Measurements from ENCODE around the gene GUCY2D. TPM values are rescaled to one million over a fixed set of nuclear protein-coding genes. Genes with fewer than 3 reads are reported as not detected.

GUCY2D gene
- total RNA-seq, 1 donor from 2014 or later: not detected

GRCh38 chr17:8044819-8045810 is 42.7 kb downstream of the GUCY2D start:
- no peak for TF ChIP-seq CTCF (IDR thresholded peaks at IDR 0.05)
- Mint-ChIP-seq H3K9me3 (ENCODE audit: unreplicated experiment) (no peaks in the 10 kb centered on the region), H3K27ac (ENCODE audit: unreplicated experiment) (no peak overlapping the region), H3K4me1 (ENCODE audit: unreplicated experiment) (no peaks in the 10 kb centered on the region), H3K4me3 (ENCODE audit: unreplicated experiment) (no peak overlapping the region), H3K27me3 (ENCODE audit: unreplicated experiment) (peaks cover 21% of the 10 kb centered on the region), H3K36me3 (ENCODE audit: unreplicated experiment) (no peaks in the 10 kb centered on the region)
- no peak for DNase-seq (ENCODE audit: extremely low spot score, unreplicated experiment)

- no peaks in the 10 kb centered on the region for H3K4me1 Mint-ChIP-seq (ENCODE audit: unreplicated experiment)
Observed at GRCh38 chr17:8046306-8046928, 44.0 kb downstream of the GUCY2D start.

GRCh38 chr17:8046929-8047768 is 44.7 kb downstream of the GUCY2D start:
- Mint-ChIP-seq H3K27ac (ENCODE audit: unreplicated experiment) (no peak overlapping the region), H3K27me3 (ENCODE audit: unreplicated experiment) (peaks cover 34% of the 10 kb centered on the region), H3K4me1 (ENCODE audit: unreplicated experiment) (no peaks in the 10 kb centered on the region), H3K36me3 (ENCODE audit: unreplicated experiment) (no peaks in the 10 kb centered on the region), H3K9me3 (ENCODE audit: unreplicated experiment) (no peaks in the 10 kb centered on the region), H3K4me3 (ENCODE audit: unreplicated experiment) (no peak overlapping the region)
- TF ChIP-seq CTCF (IDR thresholded peaks at IDR 0.05): no peak
- no peak for DNase-seq (ENCODE audit: extremely low spot score, unreplicated experiment)

More at GRCh38 chr17:8046306-8046928, 44.0 kb downstream of the GUCY2D start:
- Mint-ChIP-seq H3K9me3 (ENCODE audit: unreplicated experiment) (no peaks in the 10 kb centered on the region), H3K27me3 (ENCODE audit: unreplicated experiment) (peaks cover 27% of the 10 kb centered on the region), H3K27ac (ENCODE audit: unreplicated experiment) (no peak overlapping the region), H3K36me3 (ENCODE audit: unreplicated experiment) (no peaks in the 10 kb centered on the region), H3K4me3 (ENCODE audit: unreplicated experiment) (no peak overlapping the region)
- no peak for DNase-seq (ENCODE audit: extremely low spot score, unreplicated experiment)
- no peak for TF ChIP-seq CTCF (IDR thresholded peaks at IDR 0.05)

- Mint-ChIP-seq H3K4me1 (ENCODE audit: unreplicated experiment) (no peaks in the 10 kb centered on the region), H3K27me3 (ENCODE audit: unreplicated experiment) (peaks cover 34% of the 10 kb centered on the region), H3K27ac (ENCODE audit: unreplicated experiment) (no peak overlapping the region), H3K4me3 (ENCODE audit: unreplicated experiment) (no peak overlapping the region), H3K9me3 (ENCODE audit: unreplicated experiment) (no peaks in the 10 kb centered on the region), H3K36me3 (ENCODE audit: unreplicated experiment) (no peaks in the 10 kb centered on the region)
- no peak for DNase-seq (ENCODE audit: extremely low spot score, unreplicated experiment)
- no peak for TF ChIP-seq CTCF (IDR thresholded peaks at IDR 0.05)
Observed at GRCh38 chr17:8047769-8048110, 45.3 kb downstream of the GUCY2D start.
